HG02642 (cell line): Measurements from ENCODE around the gene FAM204A.

Source experiments
- ATAC-seq: cut with Tn5 transposase; IDR thresholded peaks from one replicate; pipeline ENCODE4 v1.9.1; 2021; ENCODE audit warnings: mild to moderate bottlenecking; ENCODE audit not compliant: unreplicated experiment, poor library complexity

FAM204A gene

DNA sequence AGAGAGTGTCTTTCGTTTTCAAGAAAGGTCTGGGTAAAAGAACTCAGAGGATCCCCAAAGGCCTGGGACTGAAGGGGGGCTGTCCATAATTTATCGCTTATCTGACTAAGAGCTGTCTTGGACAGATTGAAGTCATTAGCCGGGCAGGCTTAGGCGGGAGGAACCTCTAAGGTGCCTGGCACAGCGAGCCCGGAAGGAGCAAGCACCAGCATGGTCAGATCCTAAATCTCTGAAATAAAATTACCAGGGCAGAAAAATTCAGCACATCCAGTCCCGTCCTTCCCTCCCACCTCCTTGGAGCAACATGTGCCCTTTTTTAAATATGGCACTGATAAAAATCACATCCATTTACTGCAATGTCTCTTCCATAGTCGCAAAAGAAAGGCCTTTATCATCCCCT is 86.8 kb downstream of the FAM204A start:
- ATAC-seq, result no peak

DNA sequence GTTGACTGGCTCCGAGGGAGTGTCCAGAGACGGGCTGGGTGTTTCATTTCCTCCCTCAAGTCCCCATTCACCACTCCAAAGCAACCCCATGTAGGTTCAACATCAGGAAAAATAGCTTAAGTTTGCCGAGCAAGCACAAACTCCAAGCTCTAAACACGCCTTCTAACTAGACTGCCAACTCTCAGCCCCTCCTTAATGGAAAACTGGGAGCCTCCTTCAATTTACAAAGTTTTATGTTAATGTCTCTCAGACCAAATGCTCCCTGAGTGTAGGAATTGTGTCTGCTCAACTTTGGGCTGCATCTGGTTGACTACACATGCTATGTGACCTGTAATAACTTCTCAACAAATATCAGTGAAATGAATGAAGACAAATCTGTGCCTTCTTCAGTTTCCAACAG is 87.5 kb downstream of the FAM204A start:
- ATAC-seq, result no peak

- no peak for ATAC-seq
Observed at GRCh38 chr10:118253397-118253796, 88.7 kb downstream of the FAM204A start.

GRCh38 chr10:118251791-118252190 is 90.3 kb downstream of the FAM204A start:
- no peak for ATAC-seq

DNA sequence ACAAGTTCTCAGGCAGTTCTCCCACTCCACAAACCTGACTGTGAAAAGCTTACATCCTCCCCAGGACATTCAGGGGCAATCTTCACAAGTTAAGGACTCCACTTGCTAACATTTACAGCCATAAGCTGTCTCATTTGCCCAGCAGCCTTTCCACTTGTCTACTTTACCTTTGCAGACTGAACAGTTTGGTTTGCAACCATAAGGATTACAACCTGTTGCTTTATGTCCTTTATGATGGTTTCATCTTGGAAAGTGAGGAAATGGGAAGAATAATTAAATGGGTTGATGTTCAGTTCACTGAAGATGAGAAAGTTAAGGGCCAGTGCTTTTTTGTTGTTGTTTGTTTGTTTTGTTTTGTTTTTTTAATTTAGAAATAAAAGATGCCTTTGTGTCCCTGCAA is 92.4 kb downstream of the FAM204A start:
- no peak for ATAC-seq
